Ramos (cell line): ENCODE data around the gene ALOX12B.

Experiments used
- in situ Hi-C: fragments of 300-500 bp; cut with MboI; formaldehyde crosslinking; loops from one replicate; pipeline ENCODE4 v1.14.3; 2022; ENCODE audit warnings: low sequenced_read_pairs; ENCODE audit not compliant: unreplicated experiment

Gene ALOX12B

DNA sequence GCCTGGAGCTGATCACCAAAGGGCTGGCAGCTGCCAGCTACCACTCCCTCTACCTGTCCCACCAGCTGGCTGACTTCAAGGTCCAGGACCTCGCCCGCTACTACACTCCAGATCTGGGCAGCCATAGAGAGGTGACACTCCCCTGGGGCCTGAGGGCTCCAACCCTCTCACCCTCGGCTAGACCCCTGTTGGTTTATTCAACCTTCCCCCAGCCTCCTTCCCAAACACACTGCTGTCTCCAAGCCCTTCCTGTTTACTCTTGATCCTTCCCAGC is 18.0 kb downstream of the ALOX12B start:
- in situ Hi-C loops = loop anchor here (25.0 kb wide), 1 partner anchor 668 kb away; the partner anchor contains the start of gene CCDC42

- in situ Hi-C loops = loop anchor here (25.0 kb wide), 1 partner anchor 668 kb away; the partner anchor contains the start of gene CCDC42
These were observed 18.6 kb downstream of the ALOX12B start for GRCh38 chr17:8068736-8069586.

- in situ Hi-C loops = loop anchor here (25.0 kb wide), 1 partner anchor 669 kb away; the partner anchor contains the start of gene CCDC42
These were observed 19.7 kb downstream of the ALOX12B start for GRCh38 chr17:8067806-8068205.

DNA sequence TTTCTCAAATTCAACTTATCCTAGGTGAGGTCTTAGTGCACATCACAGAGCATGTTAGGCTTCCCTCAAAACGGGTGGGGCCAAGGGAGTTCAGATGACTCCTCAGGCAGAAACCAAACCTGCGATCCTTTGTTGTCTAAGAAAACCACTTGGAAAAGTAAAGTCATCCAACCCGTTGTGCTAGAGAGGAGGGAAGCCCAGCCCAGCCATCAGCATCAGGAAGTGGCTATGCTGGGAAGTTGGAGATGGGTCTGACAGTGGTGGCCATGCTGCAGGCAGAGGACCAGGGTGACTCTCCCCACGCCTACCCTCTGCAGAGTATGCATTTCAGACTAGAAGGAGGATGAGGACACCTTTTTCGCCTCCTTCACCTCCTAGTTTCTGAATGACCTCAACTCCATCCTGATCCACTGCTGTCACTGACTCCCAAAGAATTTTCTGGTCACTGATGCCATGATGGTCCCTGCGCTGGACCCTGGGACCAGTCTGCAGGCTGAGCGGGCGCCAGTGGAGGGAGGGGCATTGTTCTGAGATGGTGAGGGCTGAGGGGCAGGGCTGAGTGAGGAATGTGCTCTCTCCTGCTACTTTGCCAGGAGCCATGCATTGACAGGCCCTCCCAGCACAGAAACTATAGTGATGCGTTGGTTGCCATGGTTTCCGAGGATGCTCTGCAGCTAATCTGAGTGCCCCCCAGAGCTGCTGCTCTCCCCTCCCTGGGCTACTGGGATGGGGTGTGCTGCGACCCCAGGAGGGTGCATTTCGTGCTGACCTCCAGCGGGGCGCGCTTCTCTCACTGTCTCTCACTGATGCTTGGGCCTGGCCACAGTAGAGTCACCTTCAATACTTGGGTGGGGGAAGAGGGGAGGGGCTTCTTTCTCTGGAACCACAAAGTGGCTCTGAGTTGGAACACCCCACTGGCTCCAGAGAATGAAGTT is 20.4 kb downstream of the ALOX12B start:
- in situ Hi-C loops = loop anchor here (25.0 kb wide), 1 partner anchor 670 kb away; the partner anchor contains the start of gene CCDC42

- in situ Hi-C loops = loop anchor here (25.0 kb wide), 1 partner anchor 673 kb away; the partner anchor contains the start of gene CCDC42
These were observed 22.9 kb downstream of the ALOX12B start for GRCh38 chr17:8064561-8065019.

- in situ Hi-C loops = loop anchor here (25.0 kb wide), 1 partner anchor 673 kb away; the partner anchor contains the start of gene CCDC42
These were observed 23.6 kb downstream of the ALOX12B start for GRCh38 chr17:8063761-8064534.

- in situ Hi-C loops = loop anchor here (25.0 kb wide), 1 partner anchor 674 kb away; the partner anchor contains the start of gene CCDC42
These were observed 24.6 kb downstream of the ALOX12B start for GRCh38 chr17:8062807-8063483.

DNA sequence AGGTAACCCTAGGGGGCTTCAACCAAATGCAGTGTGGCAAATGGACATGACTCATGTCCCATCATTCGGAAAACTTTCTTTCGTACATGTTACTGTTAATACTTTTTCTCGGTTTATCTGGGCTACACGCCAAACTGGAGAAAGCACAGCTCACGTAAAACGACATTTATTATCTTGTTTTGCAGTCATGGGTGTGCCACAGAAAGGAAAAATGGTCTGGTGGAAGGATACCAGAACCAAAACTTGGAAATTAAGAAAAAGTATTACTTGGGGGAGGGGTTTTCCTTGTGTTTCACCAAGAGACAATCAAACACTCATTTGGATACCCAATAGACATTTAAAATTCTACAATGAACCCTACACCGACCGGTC is 25.1 kb downstream of the ALOX12B start:
- in situ Hi-C loops = loop anchor here (25.0 kb wide), 1 partner anchor 675 kb away; the partner anchor contains the start of gene CCDC42

DNA sequence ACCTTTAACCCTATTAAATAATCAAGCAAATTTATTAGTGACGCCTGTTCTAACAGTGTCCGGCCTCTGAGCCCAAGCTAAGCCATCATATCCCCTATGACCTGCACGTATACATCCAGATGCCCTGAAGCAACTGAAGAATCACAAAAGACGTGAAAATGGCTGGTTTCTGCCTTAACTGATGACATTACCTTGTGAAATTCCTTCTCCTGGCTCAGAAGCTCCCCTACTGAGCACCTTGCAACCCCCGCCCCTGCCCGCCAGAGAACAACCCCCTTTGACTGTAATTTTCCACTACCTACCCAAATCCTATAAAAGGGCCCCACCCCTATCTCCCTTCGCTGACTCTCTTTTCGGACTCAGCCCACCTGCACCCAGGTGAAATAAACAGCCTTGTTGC is 25.7 kb downstream of the ALOX12B start:
- in situ Hi-C loops = loop anchor here (25.0 kb wide), 1 partner anchor 675 kb away; the partner anchor contains the start of gene CCDC42

DNA sequence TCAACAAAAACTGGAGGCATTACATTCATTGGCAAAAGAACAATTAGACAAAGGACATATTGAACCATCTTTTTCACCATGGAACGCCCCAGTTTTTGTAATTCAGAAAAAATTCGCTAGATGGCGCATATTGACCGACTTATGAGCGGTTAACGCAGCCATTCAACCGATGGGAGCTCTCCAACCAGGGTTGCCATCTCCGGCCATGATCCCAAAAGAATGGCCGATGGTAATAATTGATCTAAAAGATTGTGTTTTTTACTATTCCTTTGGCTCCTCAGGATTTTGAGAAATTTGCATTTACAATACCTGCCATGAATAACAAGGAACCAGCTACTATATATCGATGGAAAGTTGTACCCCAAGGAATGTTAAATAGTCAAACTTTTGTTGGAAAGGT is 27.2 kb downstream of the ALOX12B start:
- in situ Hi-C loops = loop anchor here (25.0 kb wide), 1 partner anchor 677 kb away; the partner anchor contains the start of gene CCDC42

GRCh38 chr17:8059131-8059530 is 28.4 kb downstream of the ALOX12B start:
- in situ Hi-C loops = loop anchor here (25.0 kb wide), 1 partner anchor 678 kb away; the partner anchor contains the start of gene CCDC42

DNA sequence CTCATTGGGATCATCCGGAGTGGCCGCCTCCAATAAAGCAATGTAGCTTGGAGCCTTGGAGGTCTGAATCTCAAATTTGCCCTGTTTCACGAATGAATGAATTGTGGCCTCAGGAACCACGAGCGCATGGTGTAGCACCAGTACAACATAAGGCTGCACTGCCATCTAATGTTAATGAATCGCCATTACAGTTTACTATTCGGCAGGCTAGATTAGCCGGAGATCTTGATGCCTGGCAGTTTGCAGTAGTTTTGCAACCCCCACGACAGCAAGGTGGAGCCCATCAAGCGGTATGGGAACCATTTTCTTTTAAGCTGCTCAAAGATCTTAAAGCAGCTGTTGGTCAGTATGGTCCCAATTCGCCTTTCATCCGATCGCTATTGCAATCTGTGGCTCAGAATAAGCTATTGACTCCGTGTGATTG is 29.8 kb downstream of the ALOX12B start:
- in situ Hi-C loops = loop anchor here (25.0 kb wide), 1 partner anchor 680 kb away; the partner anchor contains the start of gene CCDC42

- in situ Hi-C loops = loop anchor here (25.0 kb wide), 1 partner anchor 680 kb away; the partner anchor contains the start of gene CCDC42
These were observed 30.4 kb downstream of the ALOX12B start for GRCh38 chr17:8056976-8057625.

DNA sequence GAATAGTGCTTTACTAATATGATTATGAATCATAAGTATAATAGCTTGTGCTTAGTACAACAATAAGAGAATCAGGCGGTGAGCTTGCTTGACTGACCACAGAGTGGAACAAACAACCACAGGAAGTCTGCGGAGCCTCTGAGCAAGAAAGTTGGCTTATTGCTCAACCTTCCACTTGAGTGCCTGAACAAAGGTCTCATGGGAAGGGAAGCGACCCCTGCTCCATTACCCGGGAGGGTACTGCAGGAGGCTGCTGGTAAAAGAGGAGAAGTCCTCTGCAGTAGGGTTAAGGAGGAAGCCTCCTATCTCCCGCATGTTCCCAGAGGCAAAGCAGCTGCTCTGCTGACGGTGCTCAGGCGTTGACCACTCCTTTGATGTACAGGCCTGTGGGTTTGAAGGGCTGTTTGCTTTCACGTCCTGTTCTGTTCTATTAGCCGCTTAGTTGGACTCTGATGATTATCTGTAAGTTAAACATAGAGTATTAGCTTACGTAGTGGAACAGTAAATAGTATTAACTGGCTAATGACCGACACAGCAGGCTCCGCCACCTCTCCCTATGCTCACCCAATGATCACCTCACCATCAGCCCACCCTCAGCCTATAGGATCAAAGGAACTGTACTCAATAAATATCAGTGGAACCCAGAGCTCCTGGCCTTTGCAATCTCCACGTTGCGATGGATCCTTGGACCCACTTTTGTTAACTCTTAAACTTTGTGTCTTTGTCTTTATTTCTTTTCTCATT is 31.1 kb downstream of the ALOX12B start:
- in situ Hi-C loops = loop anchor here (25.0 kb wide), 1 partner anchor 681 kb away; the partner anchor contains the start of gene CCDC42

DNA sequence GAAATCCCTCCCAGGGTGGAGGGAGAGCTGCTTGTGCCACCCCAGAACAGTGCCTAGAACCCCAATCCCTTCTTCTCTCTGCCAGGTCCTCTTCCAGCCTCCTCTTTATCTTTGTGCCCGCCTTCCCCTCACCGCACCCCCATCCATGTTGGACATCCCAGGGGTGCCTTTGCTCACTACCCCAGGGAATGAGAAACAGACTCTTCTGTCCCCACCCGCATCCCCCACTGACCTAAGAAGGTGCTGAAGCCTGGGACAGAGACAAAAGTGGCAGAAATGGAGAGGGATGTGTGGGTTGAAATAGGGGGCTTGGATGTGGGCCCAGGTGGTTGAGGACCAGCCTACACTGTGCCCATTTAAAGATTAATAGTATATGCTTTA is 31.7 kb downstream of the ALOX12B start:
- in situ Hi-C loops = loop anchor here (25.0 kb wide), 1 partner anchor 681 kb away; the partner anchor contains the start of gene CCDC42

- in situ Hi-C loops = loop anchor here (25.0 kb wide), 1 partner anchor 684 kb away; the partner anchor contains the start of gene CCDC42
These were observed 33.9 kb downstream of the ALOX12B start for GRCh38 chr17:8053600-8053999.
